Measurements from ENCODE around the gene GSTT4.

Gene GSTT4

DNA sequence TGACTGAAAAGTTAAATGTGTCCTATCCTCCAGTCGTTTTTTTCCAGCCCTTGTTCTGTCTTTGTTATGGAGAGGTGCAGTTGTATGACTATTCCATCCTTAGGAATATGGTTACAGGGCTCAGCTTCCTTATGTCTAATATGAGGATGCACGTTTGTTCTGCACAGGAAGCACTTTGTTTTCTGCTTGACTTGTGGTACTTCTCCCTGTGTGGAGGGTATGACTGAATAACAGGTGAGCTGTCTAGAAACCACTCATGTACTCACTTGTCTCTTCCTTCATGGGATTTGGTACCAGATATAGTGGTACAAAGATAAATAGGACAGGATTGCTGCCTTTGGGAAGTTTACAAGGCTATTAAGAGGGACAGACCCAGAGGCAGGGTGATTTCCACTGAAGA, 23.3 kb upstream of the GSTT4 start:
- Histone ChIP-seq H3K36me3 (replicated peaks) (no peaks in the 10 kb centered on the region), H3K27ac (no peak overlapping the region), H3K4me3 (ENCODE audit: low read depth, low read length) (no peak overlapping the region), H3K27me3 (replicated peaks) (no peaks in the 10 kb centered on the region)
- DNase-seq = no peak
- TF ChIP-seq, protein P1, sequence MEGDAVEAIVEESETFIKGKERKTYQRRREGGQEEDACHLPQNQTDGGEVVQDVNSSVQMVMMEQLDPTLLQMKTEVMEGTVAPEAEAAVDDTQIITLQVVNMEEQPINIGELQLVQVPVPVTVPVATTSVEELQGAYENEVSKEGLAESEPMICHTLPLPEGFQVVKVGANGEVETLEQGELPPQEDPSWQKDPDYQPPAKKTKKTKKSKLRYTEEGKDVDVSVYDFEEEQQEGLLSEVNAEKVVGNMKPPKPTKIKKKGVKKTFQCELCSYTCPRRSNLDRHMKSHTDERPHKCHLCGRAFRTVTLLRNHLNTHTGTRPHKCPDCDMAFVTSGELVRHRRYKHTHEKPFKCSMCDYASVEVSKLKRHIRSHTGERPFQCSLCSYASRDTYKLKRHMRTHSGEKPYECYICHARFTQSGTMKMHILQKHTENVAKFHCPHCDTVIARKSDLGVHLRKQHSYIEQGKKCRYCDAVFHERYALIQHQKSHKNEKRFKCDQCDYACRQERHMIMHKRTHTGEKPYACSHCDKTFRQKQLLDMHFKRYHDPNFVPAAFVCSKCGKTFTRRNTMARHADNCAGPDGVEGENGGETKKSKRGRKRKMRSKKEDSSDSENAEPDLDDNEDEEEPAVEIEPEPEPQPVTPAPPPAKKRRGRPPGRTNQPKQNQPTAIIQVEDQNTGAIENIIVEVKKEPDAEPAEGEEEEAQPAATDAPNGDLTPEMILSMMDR (IDR thresholded peaks at IDR 0.05; ENCODE audit: low read depth, low read length, missing control alignments) = no peak
- in situ Hi-C loops (cut with HindIII; ENCODE audit: low pct_ligation_motif_present, low sequenced_read_pairs) = no loop called here

DNA sequence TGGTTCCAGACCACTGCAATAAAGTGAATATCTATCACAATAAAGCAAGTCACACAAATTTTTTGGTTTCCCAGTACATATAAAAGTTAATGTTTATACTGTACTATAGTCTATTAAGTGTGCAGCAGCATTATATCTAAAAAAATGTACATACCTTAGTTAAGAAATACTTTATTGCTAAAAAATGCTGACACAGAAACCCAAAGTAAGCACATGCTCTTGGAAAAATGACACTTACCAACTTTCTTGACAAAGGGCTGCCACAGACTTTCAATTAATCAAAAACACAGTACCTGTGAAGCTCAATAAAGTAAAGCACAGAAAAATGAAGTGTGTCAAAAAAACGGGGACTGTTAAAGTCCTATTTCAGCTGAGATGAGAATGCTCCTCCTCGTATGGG, 22.7 kb upstream of the GSTT4 start:
- TF ChIP-seq, protein P1 (IDR thresholded peaks at IDR 0.05; ENCODE audit: low read depth, low read length, missing control alignments) = no peak

GRCh38 chr22:24027389-24027975, 22.2 kb upstream of the GSTT4 start:
- TF ChIP-seq, protein P1 (IDR thresholded peaks at IDR 0.05; ENCODE audit: low read depth, low read length, missing control alignments) = no peak
- in situ Hi-C loops (cut with HindIII; ENCODE audit: low pct_ligation_motif_present, low sequenced_read_pairs) = no loop called here
- no peaks in the 10 kb centered on the region for H3K27me3 ChIP-seq (replicated peaks)
- H3K4me3 ChIP-seq (ENCODE audit: low read depth, low read length) = no peak overlapping the region
- H3K36me3 ChIP-seq (replicated peaks) = no peaks in the 10 kb centered on the region
- H3K27ac ChIP-seq = no peak overlapping the region
- no peak for DNase-seq

More for the DNA sequence above, 22.7 kb upstream of the GSTT4 start:
- Histone ChIP-seq H3K4me3 (ENCODE audit: low read depth, low read length) (no peak overlapping the region), H3K27me3 (replicated peaks) (no peaks in the 10 kb centered on the region), H3K27ac (no peak overlapping the region), H3K36me3 (replicated peaks) (no peaks in the 10 kb centered on the region)
- in situ Hi-C loops (cut with HindIII; ENCODE audit: low pct_ligation_motif_present, low sequenced_read_pairs) = no loop called here
- DNase-seq = no peak

GRCh38 chr22:24026733-24027132, 21.5 kb upstream of the GSTT4 start:
- no peaks in the 10 kb centered on the region for H3K36me3 ChIP-seq (replicated peaks)
- no peak for DNase-seq
- no peak overlapping the region for H3K27ac ChIP-seq
- TF ChIP-seq, protein P1 (IDR thresholded peaks at IDR 0.05; ENCODE audit: low read depth, low read length, missing control alignments) = no peak
- no peaks in the 10 kb centered on the region for H3K27me3 ChIP-seq (replicated peaks)
- in situ Hi-C loops (cut with HindIII; ENCODE audit: low pct_ligation_motif_present, low sequenced_read_pairs) = no loop called here
- no peak overlapping the region for H3K4me3 ChIP-seq (ENCODE audit: low read depth, low read length)

- Histone ChIP-seq H3K4me3 (ENCODE audit: low read depth, low read length) (no peak overlapping the region), H3K36me3 (replicated peaks) (no peaks in the 10 kb centered on the region), H3K27ac (no peak overlapping the region), H3K27me3 (replicated peaks) (no peaks in the 10 kb centered on the region)
- TF ChIP-seq, protein P1 (IDR thresholded peaks at IDR 0.05; ENCODE audit: low read depth, low read length, missing control alignments) = no peak
- in situ Hi-C loops (cut with HindIII; ENCODE audit: low pct_ligation_motif_present, low sequenced_read_pairs) = no loop called here
- DNase-seq = no peak
These were observed 20.8 kb upstream of the GSTT4 start for GRCh38 chr22:24026056-24026455.

DNA sequence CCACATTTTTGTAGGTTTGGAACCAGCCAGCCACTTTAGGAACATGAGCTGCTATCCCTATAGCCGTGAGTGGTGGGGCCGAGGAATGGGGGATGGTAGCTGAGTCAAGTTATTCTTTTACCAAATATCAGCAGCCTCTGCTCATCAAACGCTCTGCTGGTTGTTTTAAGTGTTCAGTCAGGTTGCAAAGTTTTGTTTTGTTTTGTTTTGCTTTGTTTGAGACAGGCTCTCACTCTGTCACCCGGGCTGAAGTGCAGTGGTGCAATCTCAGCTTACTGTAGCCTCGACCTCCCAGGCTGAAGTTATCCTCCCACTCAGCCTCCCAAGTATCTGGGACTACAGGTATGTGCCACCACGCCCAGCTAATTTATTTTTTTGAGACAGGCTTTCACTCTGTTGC, 20.2 kb upstream of the GSTT4 start:
- TF ChIP-seq, protein P1 (IDR thresholded peaks at IDR 0.05; ENCODE audit: low read depth, low read length, missing control alignments) = no peak
- DNase-seq = no peak
- in situ Hi-C loops (cut with HindIII; ENCODE audit: low pct_ligation_motif_present, low sequenced_read_pairs) = no loop called here
- Histone ChIP-seq H3K4me3 (ENCODE audit: low read depth, low read length) (no peak overlapping the region), H3K36me3 (replicated peaks) (no peaks in the 10 kb centered on the region), H3K27me3 (replicated peaks) (no peaks in the 10 kb centered on the region), H3K27ac (no peak overlapping the region)
